Peyer's patch (tissue), 4 donors: ENCODE measurements around the gene PACS2.

ENCODE experiments used
- POLR2A ChIP-seq, 2 donors: fragments of 450-650 bp; IDR thresholded peaks; one replicate each; pipeline ENCODE4 v1.5.1; 2017; ENCODE audit warnings: antibody characterized with exemption in 2 of 2, mild to moderate bottlenecking in 2 of 2, moderate library complexity in 2 of 2
- TF ChIP-seq, protein P1 (sequence below), 6 experiments: fragments of 450-650 bp in 4 of 6; fragments of 200-600 bp in 2 of 6; sonication (generic) in 1 of 6; IDR thresholded peaks; one replicate each; pipeline ENCODE4 v1.5.1; 2017 to 2019; ENCODE audit warnings: antibody characterized with exemption in 6 of 6, mild to moderate bottlenecking in 3 of 6, moderate library complexity in 1 of 6

DNA sequence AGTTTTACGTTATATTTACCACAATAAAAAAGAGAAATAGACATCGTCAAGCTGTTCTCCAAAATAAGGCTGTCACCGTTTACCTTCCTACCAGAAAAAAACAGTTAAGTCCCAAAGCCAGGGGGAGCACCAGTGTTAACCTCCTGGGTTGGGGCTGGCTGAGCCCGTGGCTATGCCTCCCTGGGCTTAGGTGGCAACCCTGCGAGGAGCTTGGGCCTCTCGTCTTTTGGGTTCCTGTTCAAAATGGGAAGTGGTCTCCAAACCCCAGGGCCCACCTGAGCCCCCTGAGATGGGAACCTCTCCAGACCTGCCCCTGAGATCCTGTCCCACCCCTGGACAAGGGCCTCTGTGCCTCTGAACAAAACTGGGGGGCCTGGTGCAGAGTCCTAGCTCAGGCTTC lies 22.9 kb downstream of the PACS2 start:
- TF ChIP-seq, protein P1, sequence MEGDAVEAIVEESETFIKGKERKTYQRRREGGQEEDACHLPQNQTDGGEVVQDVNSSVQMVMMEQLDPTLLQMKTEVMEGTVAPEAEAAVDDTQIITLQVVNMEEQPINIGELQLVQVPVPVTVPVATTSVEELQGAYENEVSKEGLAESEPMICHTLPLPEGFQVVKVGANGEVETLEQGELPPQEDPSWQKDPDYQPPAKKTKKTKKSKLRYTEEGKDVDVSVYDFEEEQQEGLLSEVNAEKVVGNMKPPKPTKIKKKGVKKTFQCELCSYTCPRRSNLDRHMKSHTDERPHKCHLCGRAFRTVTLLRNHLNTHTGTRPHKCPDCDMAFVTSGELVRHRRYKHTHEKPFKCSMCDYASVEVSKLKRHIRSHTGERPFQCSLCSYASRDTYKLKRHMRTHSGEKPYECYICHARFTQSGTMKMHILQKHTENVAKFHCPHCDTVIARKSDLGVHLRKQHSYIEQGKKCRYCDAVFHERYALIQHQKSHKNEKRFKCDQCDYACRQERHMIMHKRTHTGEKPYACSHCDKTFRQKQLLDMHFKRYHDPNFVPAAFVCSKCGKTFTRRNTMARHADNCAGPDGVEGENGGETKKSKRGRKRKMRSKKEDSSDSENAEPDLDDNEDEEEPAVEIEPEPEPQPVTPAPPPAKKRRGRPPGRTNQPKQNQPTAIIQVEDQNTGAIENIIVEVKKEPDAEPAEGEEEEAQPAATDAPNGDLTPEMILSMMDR (IDR thresholded peaks at IDR 0.05): no peak
- no peak for TF ChIP-seq POLR2A (IDR thresholded peaks at IDR 0.05)
